Erythroblast (primary cell): ENCODE measurements around the gene GATA5.

Experiments used
- DNase-seq, 2 experiments: peaks; one replicate each; lab custom pipeline; 2025; lab: John Stamatoyannopoulos, UW
- GATA1 ChIP-seq: IDR thresholded peaks from 2 replicates; pipeline ENCODE4 v1.6.1; 2011; ENCODE audit warnings: low read depth, mild to moderate bottlenecking, control low read depth, low read length, moderate library complexity
- POLR2A ChIP-seq: IDR thresholded peaks from 2 replicates; pipeline ENCODE4 v1.6.1; 2011; ENCODE audit warnings: mild to moderate bottlenecking, low read length

Gene GATA5

GRCh38 chr20:62500237-62500864, 24.6 kb upstream of the GATA5 start:
- no peak for TF ChIP-seq POLR2A
- TF ChIP-seq GATA1 = no peak
- peak; percentile 82 to 90 for DNase-seq

- DNase-seq = no peak
- TF ChIP-seq POLR2A (no peak), GATA1 (no peak)
Observed at GRCh38 chr20:62499758-62500236, 24.0 kb upstream of the GATA5 start.

GRCh38 chr20:62498874-62499273, 23.1 kb upstream of the GATA5 start:
- TF ChIP-seq POLR2A (no peak), GATA1 (no peak)

GRCh38 chr20:62496568-62497218, 20.9 kb upstream of the GATA5 start:
- DNase-seq = peak; percentile 50 to 69
- no peak for TF ChIP-seq GATA1

More at GRCh38 chr20:62498874-62499273, 23.1 kb upstream of the GATA5 start:
- no peak for DNase-seq

GRCh38 chr20:62495749-62496567, 20.2 kb upstream of the GATA5 start:
- TF ChIP-seq POLR2A = no peak
- no peak for TF ChIP-seq GATA1
- DNase-seq = no peak

- no peak for DNase-seq
- no peak for TF ChIP-seq POLR2A
- TF ChIP-seq GATA1 = no peak
Observed at GRCh38 chr20:62494980-62495748, 19.4 kb upstream of the GATA5 start.

GRCh38 chr20:62494537-62494936, 18.7 kb upstream of the GATA5 start:
- TF ChIP-seq GATA1 = no peak
- TF ChIP-seq POLR2A = no peak
- DNase-seq = no peak

- no peak for DNase-seq
- TF ChIP-seq GATA1 (no peak), POLR2A (no peak)
Observed at GRCh38 chr20:62493886-62494285, 18.1 kb upstream of the GATA5 start.

- TF ChIP-seq POLR2A = no peak
- no peak for TF ChIP-seq GATA1
- DNase-seq = no peak
Observed at GRCh38 chr20:62493253-62493885, 17.6 kb upstream of the GATA5 start.

- TF ChIP-seq POLR2A = no peak
- no peak for TF ChIP-seq GATA1
Observed at GRCh38 chr20:62492711-62493110, 16.9 kb upstream of the GATA5 start.

GRCh38 chr20:62490783-62491182, 15.0 kb upstream of the GATA5 start:
- DNase-seq = peak; percentile 32 to 47
- peak; percentile 23 for TF ChIP-seq POLR2A

More at GRCh38 chr20:62492711-62493110, 16.9 kb upstream of the GATA5 start:
- no peak for DNase-seq

- no peak for TF ChIP-seq GATA1
- TF ChIP-seq POLR2A = peak; percentile 50
- DNase-seq = no peak
Observed at GRCh38 chr20:62489932-62490263, 14.1 kb upstream of the GATA5 start.

GRCh38 chr20:62489186-62489931, 13.6 kb upstream of the GATA5 start:
- peak; percentile 71 for TF ChIP-seq POLR2A
- no peak for TF ChIP-seq GATA1

More at GRCh38 chr20:62489186-62489931, 13.6 kb upstream of the GATA5 start:
- DNase-seq = peak; percentile 57 to 80
